A673 (cell line): Measurements from ENCODE around the gene HIPK1. TPM values are rescaled to one million over a fixed set of nuclear protein-coding genes. Genes with fewer than 3 reads are reported as not detected.
A peak's percentile ranks its signal among the peaks of the same experiment; 100 is the strongest.

ENCODE experiments used
- BruUV-seq: library from RNA; stranded (reverse); fragments of 400-500 nt; replicated peaks from 2 replicates; lab custom pipeline; 2021; lab: Mats Ljungman, UMichigan
- CTCF ChIA-PET: fragments of 300-600 bp; sonication (Branson Sonifier 250); formaldehyde crosslinking; loops from one replicate; lab custom pipeline; 2022; ENCODE audit warnings: antibody characterized with exemption; lab: Charles Lee
- POLR2A ChIA-PET: fragments of 300-600 bp; sonication (Branson Sonifier 250); formaldehyde crosslinking; loops from one replicate; lab custom pipeline; 2022; ENCODE audit warnings: antibody characterized with exemption; ENCODE audit not compliant: low non-redundant PET; lab: Charles Lee
- DNase-seq: peaks from one replicate; pipeline ENCODE4 v3.0.0-alpha.2; 2015; ENCODE audit warnings: low spot score
- H3K27ac ChIP-seq: fragments of 200-600 bp; sonication (generic); 2 replicates; pipeline ENCODE4 v1.5.1; 2016; ENCODE audit warnings: mixed run types, low read depth, mild to moderate bottlenecking, mixed read lengths, antibody characterized with exemption, low read length; ENCODE audit not compliant: poor library complexity, severe bottlenecking
- H3K27me3 ChIP-seq: fragments of 200-600 bp; sonication (generic); replicated peaks from 2 replicates; pipeline ENCODE4 v1.6.1; 2017; ENCODE audit warnings: mixed run types, low read depth, mild to moderate bottlenecking, mixed read lengths, antibody characterized with exemption, low read length; ENCODE audit not compliant: insufficient read depth, poor library complexity
- H3K36me3 ChIP-seq: fragments of 200-600 bp; sonication (generic); 2 replicates; pipeline ENCODE4 v1.6.1; 2016; ENCODE audit warnings: mixed run types, mild to moderate bottlenecking, mixed read lengths, antibody characterized with exemption, low read length; ENCODE audit not compliant: insufficient read depth, poor library complexity, severe bottlenecking
- H3K4me1 ChIP-seq: fragments of 200-600 bp; sonication (generic); 2 replicates; pipeline ENCODE4 v1.6.1; 2017; ENCODE audit warnings: mixed run types, mild to moderate bottlenecking, mixed read lengths, antibody characterized with exemption, low read length; ENCODE audit not compliant: insufficient read depth, poor library complexity, severe bottlenecking
- H3K4me3 ChIP-seq: fragments of 200-600 bp; sonication (generic); 2 replicates; pipeline ENCODE4 v1.5.1; 2016; ENCODE audit warnings: low read depth, mixed run types, mild to moderate bottlenecking, mixed read lengths, low read length; ENCODE audit not compliant: poor library complexity, severe bottlenecking
- H3K9me3 ChIP-seq: fragments of 200-600 bp; sonication (generic); 2 replicates; pipeline ENCODE4 v1.6.1; 2016; ENCODE audit warnings: mixed run types, low read depth, mild to moderate bottlenecking, mixed read lengths, antibody characterized with exemption, low read length; ENCODE audit not compliant: poor library complexity, severe bottlenecking
- CTCF ChIP-seq: fragments of 300-800, 200-600 bp; sonication (generic); conservative IDR thresholded peaks from 2 replicates; pipeline ENCODE4 v1.5.1; 2017; ENCODE audit warnings: low read depth, mild to moderate bottlenecking, antibody characterized with exemption, low read length, moderate library complexity, mixed read lengths
- EZH2 ChIP-seq: fragments of 200-600 bp; sonication (generic); IDR thresholded peaks from 2 replicates; pipeline ENCODE4 v1.6.1; 2017; ENCODE audit warnings: borderline replicate concordance, low read depth, mild to moderate bottlenecking, mixed read lengths, antibody characterized with exemption, low read length; ENCODE audit not compliant: poor library complexity, severe bottlenecking
- intact Hi-C: fragments of 100-400 bp; cut with micrococcal nuclease; formaldehyde crosslinking; loops from one replicate; pipeline ENCODE4 v1.10.0; 2022; ENCODE audit not compliant: unreplicated experiment
- total RNA-seq: library from RNA; stranded (reverse); gene quantifications from 2 replicates; pipeline ENCODE4 v1.2.3, GENCODE V29; 2021

Gene HIPK1
- total RNA-seq, 1 experiment from 2014 or later, result 81.3 TPM

GRCh38 chr1:113950908-113951307, 21.8 kb downstream of the HIPK1 start:
- intact Hi-C loops, result no loop called here
- Histone ChIP-seq H3K9me3 (no peaks in the 10 kb centered on the region), H3K4me3 (no peak overlapping the region), H3K27me3 (no peaks in the 10 kb centered on the region), H3K4me1 (peaks cover 43% of the 10 kb centered on the region), H3K27ac (no peak overlapping the region), H3K36me3 (peaks cover 15% of the 10 kb centered on the region)
- no TSS peak for BruUV-seq
- DNase-seq, result no peak
- no peak for TF ChIP-seq EZH2
- TF ChIP-seq CTCF, result no peak
- CTCF ChIA-PET, result no interaction called here
- POLR2A ChIA-PET, result no interaction called here

DNA sequence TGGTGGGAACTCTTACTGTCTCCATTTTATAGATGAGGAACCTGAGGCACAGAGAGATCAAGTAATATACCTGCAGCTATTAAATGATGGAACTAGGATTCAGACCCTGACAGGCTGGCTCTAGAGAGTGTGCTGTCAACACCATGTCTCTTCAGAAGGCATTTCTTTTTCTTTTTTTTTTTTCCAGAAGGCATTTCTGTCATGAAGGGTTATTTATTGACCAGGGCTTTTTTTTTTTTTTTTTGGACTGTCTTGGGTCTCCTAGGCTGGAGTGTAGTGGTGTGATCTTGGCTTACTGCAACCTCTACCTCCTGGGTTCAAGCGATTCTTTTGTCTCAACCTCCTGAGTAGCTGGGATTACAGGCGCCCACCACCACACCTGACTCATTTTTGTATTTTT, 22.6 kb downstream of the HIPK1 start:
- H3K9me3 ChIP-seq, result no peaks in the 10 kb centered on the region
- intact Hi-C loops, result no loop called here
- POLR2A ChIA-PET, result no interaction called here
- no TSS peak for BruUV-seq
- CTCF ChIA-PET, result no interaction called here
- peaks cover 21% of the 10 kb centered on the region for H3K36me3 ChIP-seq
- H3K4me1 ChIP-seq, result peaks cover 35% of the 10 kb centered on the region
- H3K27me3 ChIP-seq, result no peaks in the 10 kb centered on the region
- H3K4me3 ChIP-seq, result no peak overlapping the region
- TF ChIP-seq EZH2, result no peak
- no peak for TF ChIP-seq CTCF
- no peak overlapping the region for H3K27ac ChIP-seq
- DNase-seq, result no peak

- ChIA-PET CTCF (no interaction called here), POLR2A (no interaction called here)
- intact Hi-C loops, result no loop called here
- TF ChIP-seq EZH2, result no peak
- 0 out of 2 replicates have a peak, but pooled peaks have one; percentile 14 for TF ChIP-seq CTCF
- Histone ChIP-seq H3K4me1 (peaks cover 20% of the 10 kb centered on the region), H3K4me3 (no peak overlapping the region), H3K27me3 (no peaks in the 10 kb centered on the region), H3K36me3 (peaks cover 63% of the 10 kb centered on the region), H3K27ac (peak overlapping the region; percentile 16), H3K9me3 (no peaks in the 10 kb centered on the region)
- DNase-seq, result peak; percentile 62
- no TSS peak for BruUV-seq
These were observed 28.9 kb downstream of the HIPK1 start for GRCh38 chr1:113957984-113958383.
